CD14-positive monocyte (primary cell): ENCODE data around the gene NASP. TPM values are rescaled to one million over a fixed set of nuclear protein-coding genes. Genes with fewer than 3 reads are reported as not detected.

Experiments used
- DNase-seq, 3 donors: peaks; one replicate each; pipeline ENCODE4 v3.0.0-alpha.2; 2011 to 2022
- H2AFZ ChIP-seq: 2 replicates; pipeline ENCODE4 v1.6.0; 2012; ENCODE audit warnings: mild to moderate bottlenecking, low read depth, low read length, inconsistent platforms; ENCODE audit not compliant: insufficient read depth, poor library complexity, severe bottlenecking
- H3K27ac ChIP-seq, 2 donors: 1 replicate in 1 of 2; 2 replicates in 1 of 2; pipeline ENCODE4 v1.5.1; 2012 to 2013; ENCODE audit warnings: low read length in 2 of 2, control low read depth in 1 of 2, inconsistent platforms in 1 of 2, low read depth in 1 of 2, mild to moderate bottlenecking in 1 of 2
- H3K27me3 ChIP-seq, 2 donors: one replicate each; pipeline versions ENCODE4 v1.6.0 to v1.6.1; 2011 to 2013; ENCODE audit warnings: low read length in 2 of 2; ENCODE audit not compliant: control insufficient read depth in 2 of 2, insufficient read depth in 2 of 2
- H3K36me3 ChIP-seq, 2 donors: replicated peaks in 1 of 2; 1 replicate in 1 of 2; 2 replicates in 1 of 2; pipeline versions ENCODE4 v1.5.1 to v1.6.1; 2012 to 2013; ENCODE audit warnings: low read length in 2 of 2, control low read depth in 1 of 2, inconsistent platforms in 1 of 2, mild to moderate bottlenecking in 1 of 2; ENCODE audit not compliant: insufficient read depth in 2 of 2, control insufficient read depth in 1 of 2
- H3K4me1 ChIP-seq, 2 donors: 1 replicate in 1 of 2; 2 replicates in 1 of 2; pipeline versions ENCODE4 v1.5.1 to v1.6.1; 2012 to 2013; ENCODE audit warnings: low read length in 2 of 2, control low read depth in 1 of 2, inconsistent platforms in 1 of 2, mild to moderate bottlenecking in 1 of 2, moderate library complexity in 1 of 2; ENCODE audit not compliant: insufficient read depth in 2 of 2, control insufficient read depth in 1 of 2
- H3K4me2 ChIP-seq: replicated peaks from 2 replicates; pipeline ENCODE3; 2012; ENCODE audit warnings: low read length, moderate library complexity, mild to moderate bottlenecking; ENCODE audit not compliant: poor library complexity, severe bottlenecking; ENCODE audit errors: extremely low read depth
- H3K4me3 ChIP-seq, 3 experiments: fragments of 200-600 bp in 1 of 3; sonication (generic) in 1 of 3; replicated peaks in 1 of 3; 1 replicate in 2 of 3; 2 replicates in 1 of 3; pipeline ENCODE4 v1.5.1; 2011 to 2013; ENCODE audit warnings: low read length in 3 of 3, mild to moderate bottlenecking in 3 of 3, control low read depth in 2 of 3, low read depth in 2 of 3, inconsistent platforms in 1 of 3, moderate library complexity in 1 of 3
- H3K79me2 ChIP-seq: 2 replicates; pipeline ENCODE4 v1.6.0; 2012; ENCODE audit warnings: mild to moderate bottlenecking, control low read depth, inconsistent platforms, low read length, moderate library complexity; ENCODE audit not compliant: insufficient read depth
- H3K9ac ChIP-seq: 2 replicates; pipeline ENCODE4 v1.6.0; 2017; ENCODE audit warnings: low read length, mild to moderate bottlenecking; ENCODE audit not compliant: insufficient read depth, poor library complexity, severe bottlenecking
- H3K9me3 ChIP-seq, 2 donors: replicated peaks in 1 of 2; 1 replicate in 1 of 2; 2 replicates in 1 of 2; pipeline versions ENCODE4 v1.5.1 to v1.6.1; 2012 to 2013; ENCODE audit warnings: low read length in 2 of 2, control low read depth in 1 of 2; ENCODE audit not compliant: control insufficient read depth in 1 of 2, insufficient read depth in 1 of 2
- H4K20me1 ChIP-seq: 2 replicates; pipeline ENCODE4 v1.6.0; 2012; ENCODE audit warnings: mild to moderate bottlenecking, low read length, control low read depth, moderate library complexity; ENCODE audit not compliant: insufficient read depth
- H3K27ac Mint-ChIP-seq, 7 donors: one replicate each; pipeline ENCODE4 v1.8.0; 2020; ENCODE audit warnings: mild to moderate bottlenecking in 7 of 7, mixed read lengths in 7 of 7, moderate library complexity in 6 of 7, inconsistent platforms in 2 of 7
- H3K27me3 Mint-ChIP-seq, 3 donors: one replicate each; pipeline ENCODE4 v1.8.0; 2021 to 2022; ENCODE audit warnings: low read depth in 3 of 3, mild to moderate bottlenecking in 3 of 3, mixed read lengths in 3 of 3, moderate library complexity in 3 of 3, inconsistent platforms in 1 of 3
- H3K36me3 Mint-ChIP-seq, 2 donors: one replicate each; pipeline ENCODE4 v1.8.0; 2020; ENCODE audit warnings: mixed read lengths in 2 of 2, inconsistent platforms in 1 of 2, mild to moderate bottlenecking in 1 of 2
- H3K4me1 Mint-ChIP-seq: one replicate; pipeline ENCODE4 v1.8.0; 2020; ENCODE audit warnings: mild to moderate bottlenecking, mixed read lengths
- H3K4me3 Mint-ChIP-seq, 2 donors: one replicate each; pipeline ENCODE4 v1.8.0; 2020; ENCODE audit warnings: mild to moderate bottlenecking in 2 of 2, mixed read lengths in 2 of 2, moderate library complexity in 1 of 2
- H3K9me3 Mint-ChIP-seq, 7 donors: one replicate each; pipeline ENCODE4 v1.8.0; 2020 to 2022; ENCODE audit warnings: mixed read lengths in 7 of 7, mild to moderate bottlenecking in 6 of 7, moderate library complexity in 6 of 7, inconsistent platforms in 2 of 7
- WGBS: methylation state at CpG from one replicate; pipeline ENCODE4 v1.1.5; 2013; ENCODE audit warnings: missing lambda C conversion rate; ENCODE audit not compliant: insufficient coverage; 5-methylcytosine and 5-hydroxymethylcytosine counted together
- intact Hi-C, 2 donors: fragments of 100-400 bp; cut with micrococcal nuclease; formaldehyde crosslinking; loops; one replicate each; pipeline versions ENCODE4 v1.15.0 to v1.15.1; 2023
- polyA plus RNA-seq, 3 donors: library from polyadenylated mRNA; depleted of rRNA in 1 of 3; unstranded in 2 of 3; stranded (reverse) in 1 of 3; fragments of 300-500 nt in 2 of 3; fragments of >200 nt in 1 of 3; fragmentation: Illumina TruSeq in 2 of 3; gene quantifications; 1 replicate in 2 of 3; 2 replicates in 1 of 3; pipeline ENCODE4 v1.2.3, GENCODE V29; 2012 to 2021
- small RNA-seq: library from RNA; depleted of rRNA; stranded (forward); fragments of <200 nt; gene quantifications from one replicate; pipeline ENCODE3, GENCODE V24; 2012; ENCODE audit warnings: low read depth; ENCODE audit not compliant: insufficient read length
- TF ChIP-seq, protein P1 (sequence below): fragments of 200-600 bp; IDR thresholded peaks from one replicate; pipeline ENCODE4 v1.8.0; 2022; ENCODE audit warnings: antibody characterized with exemption, mild to moderate bottlenecking

Gene NASP
- polyA plus RNA-seq, 3 donors = 24.4 to 44.6 (median 27.5) TPM

DNA sequence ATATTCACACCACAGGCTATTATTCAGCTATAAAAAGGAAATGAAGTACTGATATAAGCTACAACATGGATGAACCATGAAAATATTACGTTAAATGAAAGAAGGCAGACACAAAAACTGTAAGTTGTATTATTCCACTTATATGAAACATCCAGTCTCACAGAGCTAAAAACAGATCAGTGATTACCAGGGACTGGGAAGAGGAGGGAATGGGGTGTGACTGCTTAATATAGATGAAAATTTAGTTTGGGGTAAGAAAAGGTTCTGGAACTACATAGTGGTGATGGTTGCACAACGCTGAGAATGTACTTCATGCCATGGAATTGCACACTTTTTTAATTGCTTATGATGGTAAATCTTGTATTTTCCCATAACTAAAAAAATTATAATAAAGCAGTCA lies 83.0 kb downstream of the NASP start:
- Mint-ChIP-seq H3K4me1 (peaks cover 14% of the 10 kb centered on the region), H3K9me3 (no peaks in the 10 kb centered on the region), H3K27ac (peak overlapping the region in 1 of 7 donors; percentile 19), H3K36me3 (peaks cover 18 to 20% of the 10 kb centered on the region in 2 donors), H3K27me3 (no peaks in the 10 kb centered on the region), H3K4me3 (no peak overlapping the region)
- Histone ChIP-seq H3K9ac (no peak overlapping the region), H3K9me3 (no peaks in the 10 kb centered on the region), H3K4me3 (no peak overlapping the region), H3K27me3 (no peaks in the 10 kb centered on the region), H3K36me3 (peaks cover 2 to 36% of the 10 kb centered on the region in 2 donors), H3K4me1 (peaks cover 0 to 5% of the 10 kb centered on the region in 2 donors), H3K79me2 (peaks cover 100% of the 10 kb centered on the region), H4K20me1 (peaks cover 99% of the 10 kb centered on the region), H2AFZ (no peak overlapping the region), H3K27ac (no peak overlapping the region), H3K4me2 (no peak overlapping the region)
- TF ChIP-seq, protein P1, sequence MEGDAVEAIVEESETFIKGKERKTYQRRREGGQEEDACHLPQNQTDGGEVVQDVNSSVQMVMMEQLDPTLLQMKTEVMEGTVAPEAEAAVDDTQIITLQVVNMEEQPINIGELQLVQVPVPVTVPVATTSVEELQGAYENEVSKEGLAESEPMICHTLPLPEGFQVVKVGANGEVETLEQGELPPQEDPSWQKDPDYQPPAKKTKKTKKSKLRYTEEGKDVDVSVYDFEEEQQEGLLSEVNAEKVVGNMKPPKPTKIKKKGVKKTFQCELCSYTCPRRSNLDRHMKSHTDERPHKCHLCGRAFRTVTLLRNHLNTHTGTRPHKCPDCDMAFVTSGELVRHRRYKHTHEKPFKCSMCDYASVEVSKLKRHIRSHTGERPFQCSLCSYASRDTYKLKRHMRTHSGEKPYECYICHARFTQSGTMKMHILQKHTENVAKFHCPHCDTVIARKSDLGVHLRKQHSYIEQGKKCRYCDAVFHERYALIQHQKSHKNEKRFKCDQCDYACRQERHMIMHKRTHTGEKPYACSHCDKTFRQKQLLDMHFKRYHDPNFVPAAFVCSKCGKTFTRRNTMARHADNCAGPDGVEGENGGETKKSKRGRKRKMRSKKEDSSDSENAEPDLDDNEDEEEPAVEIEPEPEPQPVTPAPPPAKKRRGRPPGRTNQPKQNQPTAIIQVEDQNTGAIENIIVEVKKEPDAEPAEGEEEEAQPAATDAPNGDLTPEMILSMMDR = no peak
- DNase-seq = no peak
- intact Hi-C loops = no loop called here
- no CpG with 5 or more reads among the region's 2 CpGs for WGBS

DNA sequence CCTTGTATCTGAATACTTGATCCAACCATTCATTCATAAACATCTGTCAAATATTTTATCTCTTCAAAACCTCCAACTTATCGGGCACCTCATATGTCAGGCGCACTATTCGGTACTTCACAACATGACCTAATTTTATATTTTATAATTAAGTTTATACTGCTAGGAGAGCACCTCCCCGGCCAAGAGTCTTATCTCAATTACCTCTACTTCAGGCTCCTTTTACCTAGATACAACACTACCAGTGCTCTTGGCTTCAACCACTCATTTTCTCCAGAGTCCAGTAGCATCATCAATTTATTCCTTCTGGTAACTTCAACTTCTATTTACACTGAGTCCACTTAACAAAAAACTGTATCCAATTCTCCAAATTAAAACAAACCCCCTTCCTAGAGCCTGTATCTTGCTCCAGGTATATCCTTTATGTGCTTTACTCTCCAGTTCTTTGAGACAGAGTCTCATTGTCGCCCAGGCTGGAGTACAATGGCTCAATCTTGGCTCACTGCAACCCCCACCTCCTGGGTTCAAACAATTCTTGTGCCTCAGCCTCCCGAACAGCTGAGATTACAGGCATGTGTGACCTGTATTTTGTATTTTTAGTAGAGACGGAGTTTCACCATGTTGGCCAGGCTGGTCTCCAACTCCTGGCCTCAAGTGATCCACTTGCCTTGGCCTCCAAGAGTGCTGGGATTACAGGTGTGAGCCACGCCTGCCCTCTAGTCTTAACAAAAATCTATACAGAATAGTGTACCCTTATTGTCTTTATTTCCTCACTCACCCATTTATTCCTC lies 83.7 kb downstream of the NASP start:
- Histone ChIP-seq H3K79me2 (peaks cover 100% of the 10 kb centered on the region), H3K9ac (no peak overlapping the region), H3K27me3 (no peaks in the 10 kb centered on the region), H3K36me3 (peaks cover 2 to 38% of the 10 kb centered on the region in 2 donors), H2AFZ (no peak overlapping the region), H3K4me1 (peaks cover 0 to 5% of the 10 kb centered on the region in 2 donors), H3K27ac (no peak overlapping the region), H3K4me3 (no peak overlapping the region), H3K4me2 (no peak overlapping the region), H4K20me1 (peaks cover 99% of the 10 kb centered on the region), H3K9me3 (no peaks in the 10 kb centered on the region)
- Mint-ChIP-seq H3K9me3 (no peaks in the 10 kb centered on the region), H3K4me3 (no peak overlapping the region), H3K27me3 (no peaks in the 10 kb centered on the region), H3K27ac (peak overlapping the region in 4 of 7 donors; percentile 20 to 73 (median 60)), H3K4me1 (peaks cover 16% of the 10 kb centered on the region), H3K36me3 (peaks cover 18 to 22% of the 10 kb centered on the region in 2 donors)
- intact Hi-C loops = no loop called here
- DNase-seq = no peak
- 100% methylated on average over 1 of the region's 8 CpGs for WGBS
- TF ChIP-seq, protein P1 = no peak

Small RNA genes within 50 kb of the gene (small RNA-seq; reads per million reads assigned to genes)
- gene AL355480.1 = not detected
- not detected for gene AL355480.2
- gene AL355480.3 = not detected
- not detected for gene AL355480.4

Other genes with a start within 250 kb of the NASP start
- gene TOE1, start 243.9 kb upstream of the NASP start, polyA plus RNA-seq = 1 to 10 TPM; 3.9 to 8.1 (median 5.8) TPM
- gene MUTYH, start 243.6 kb upstream of the NASP start, polyA plus RNA-seq = 10 to 100 TPM in 1 of 3 donors, 1 to 10 TPM in 2; 6.7 to 22.9 (median 8.1) TPM
- gene TESK2, start 92.9 kb upstream of the NASP start, polyA plus RNA-seq = 10 to 100 TPM in 1 of 3 donors, 1 to 10 TPM in 2; 3.9 to 13.1 (median 4.1) TPM
- gene CCDC163, start 84.0 kb upstream of the NASP start, polyA plus RNA-seq = 1 to 10 TPM in 1 of 3 donors, under 1 TPM in 2; 0.23 to 3.3 (median 0.97) TPM
- under 1 TPM in 2 of 3 donors, not detected in 1; 0.37 to 0.72 TPM for gene MMACHC, start 83.7 kb upstream of the NASP start, polyA plus RNA-seq
- 100 to 1,000 TPM; 116 to 362 (median 294) TPM for gene PRDX1, start 62.2 kb upstream of the NASP start, polyA plus RNA-seq
- gene AKR1A1, start 33.2 kb upstream of the NASP start, polyA plus RNA-seq = 100 to 1,000 TPM; 219 to 245 (median 219) TPM
- 1 to 10 TPM in 1 of 3 donors, not detected in 2; 4.4 TPM for gene CCDC17, start 40.0 kb downstream of the NASP start, polyA plus RNA-seq
- 10 to 100 TPM; 71.6 to 93.3 (median 79.5) TPM for gene GPBP1L1, start 102.5 kb downstream of the NASP start, polyA plus RNA-seq
- 10 to 100 TPM; 27.6 to 43.4 (median 36.2) TPM for gene TMEM69, start 104.1 kb downstream of the NASP start, polyA plus RNA-seq
- 1 to 10 TPM in 2 of 3 donors, under 1 TPM in 1; 0.35 to 1.4 (median 1.4) TPM for gene IPP, start 166.6 kb downstream of the NASP start, polyA plus RNA-seq
- 1 to 10 TPM; 1.0 to 7.2 (median 2.5) TPM for gene MAST2, start 219.6 kb downstream of the NASP start, polyA plus RNA-seq